Calu3 (cell line): Measurements from ENCODE around the gene SLC9A5. TPM values are rescaled to one million over a fixed set of nuclear protein-coding genes. Genes with fewer than 3 reads are reported as not detected.

Experiments
- BruUV-seq: library from RNA; stranded (reverse); fragments of 400-500 nt; replicated peaks from 2 replicates; lab custom pipeline; 2021; lab: Mats Ljungman, UMichigan
- CTCF ChIA-PET: fragments of 300-600 bp; sonication (Branson Sonifier 250); formaldehyde crosslinking; loops from one replicate; lab custom pipeline; 2022; ENCODE audit warnings: antibody characterized with exemption; lab: Charles Lee
- DNase-seq: peaks from one replicate; pipeline ENCODE4 v3.0.0; 2022
- H3K27ac Mint-ChIP-seq: one replicate; pipeline ENCODE4 v1.8.0; 2022; ENCODE audit warnings: mixed read lengths; ENCODE audit not compliant: unreplicated experiment
- H3K27me3 Mint-ChIP-seq: one replicate; pipeline ENCODE4 v1.8.0; 2022; ENCODE audit warnings: mixed read lengths; ENCODE audit not compliant: unreplicated experiment
- H3K36me3 Mint-ChIP-seq: one replicate; pipeline ENCODE4 v1.8.0; 2022; ENCODE audit warnings: mild to moderate bottlenecking, moderate library complexity, mixed read lengths; ENCODE audit not compliant: insufficient read depth, unreplicated experiment
- H3K4me1 Mint-ChIP-seq: one replicate; pipeline ENCODE4 v1.8.0; 2022; ENCODE audit warnings: mild to moderate bottlenecking, low read depth, mixed read lengths; ENCODE audit not compliant: unreplicated experiment
- H3K4me3 Mint-ChIP-seq: one replicate; pipeline ENCODE4 v1.8.0; 2022; ENCODE audit warnings: mild to moderate bottlenecking, low read depth, moderate library complexity, mixed read lengths; ENCODE audit not compliant: unreplicated experiment
- H3K9me3 Mint-ChIP-seq: one replicate; pipeline ENCODE4 v1.8.0; 2022; ENCODE audit warnings: low read depth, mixed read lengths; ENCODE audit not compliant: unreplicated experiment
- CTCF ChIP-seq: fragments of 200-600 bp; IDR thresholded peaks from one replicate; pipeline ENCODE4 v1.8.0; 2022; ENCODE audit warnings: antibody characterized with exemption; ENCODE audit not compliant: unreplicated experiment
- intact Hi-C: fragments of 100-400 bp; cut with micrococcal nuclease; formaldehyde crosslinking; loops from one replicate; pipeline ENCODE4 v1.10.0; 2022; ENCODE audit not compliant: unreplicated experiment
- total RNA-seq: library from RNA; stranded (reverse); gene quantifications from 2 replicates; pipeline ENCODE4 v1.2.3, GENCODE V29; 2022

The SLC9A5 gene
- total RNA-seq, 1 experiment from 2014 or later = 2.4 TPM

- peaks cover 80% of the 10 kb centered on the region for H3K36me3 Mint-ChIP-seq
- intact Hi-C loops = no loop called here
Measured at GRCh38 chr16:67201411-67202345, 47.1 kb upstream of the SLC9A5 start.

GRCh38 chr16:67202426-67202825, 46.4 kb upstream of the SLC9A5 start:
- Mint-ChIP-seq H3K27ac (no peak overlapping the region), H3K4me1 (peaks cover 11% of the 10 kb centered on the region), H3K36me3 (peaks cover 77% of the 10 kb centered on the region), H3K27me3 (no peaks in the 10 kb centered on the region), H3K4me3 (no peak overlapping the region), H3K9me3 (no peaks in the 10 kb centered on the region)
- CTCF ChIA-PET = interaction anchor here (0.5 to 0.8 kb wide), 2 partner anchors 16 to 231 kb away, joined by 3 to 5 read pairs; no protein-coding TSS in a partner anchor
- intact Hi-C loops = no loop called here
- no peak for TF ChIP-seq CTCF
- BruUV-seq = no TSS peak
- no peak for DNase-seq

More at GRCh38 chr16:67201411-67202345, 47.1 kb upstream of the SLC9A5 start:
- no peak for DNase-seq
- BruUV-seq = TSS peak; percentile 5
- H3K4me3 Mint-ChIP-seq = no peak overlapping the region
- CTCF ChIA-PET = interaction anchor here (0.7 to 0.8 kb wide), 2 partner anchors 17 to 23 kb away, joined by 3 read pairs; no protein-coding TSS in a partner anchor
- no peak overlapping the region for H3K27ac Mint-ChIP-seq
- no peaks in the 10 kb centered on the region for H3K9me3 Mint-ChIP-seq
- H3K27me3 Mint-ChIP-seq = no peaks in the 10 kb centered on the region
- no peak for TF ChIP-seq CTCF
- peaks cover 15% of the 10 kb centered on the region for H3K4me1 Mint-ChIP-seq

GRCh38 chr16:67202956-67203493, 45.8 kb upstream of the SLC9A5 start:
- Mint-ChIP-seq H3K9me3 (no peaks in the 10 kb centered on the region), H3K36me3 (peaks cover 78% of the 10 kb centered on the region), H3K4me1 (peaks cover 8% of the 10 kb centered on the region), H3K27me3 (no peaks in the 10 kb centered on the region), H3K27ac (no peak overlapping the region), H3K4me3 (no peak overlapping the region)
- CTCF ChIA-PET = no interaction called here
- no peak for TF ChIP-seq CTCF
- DNase-seq = no peak
- BruUV-seq = no TSS peak
- intact Hi-C loops = no loop called here

DNA sequence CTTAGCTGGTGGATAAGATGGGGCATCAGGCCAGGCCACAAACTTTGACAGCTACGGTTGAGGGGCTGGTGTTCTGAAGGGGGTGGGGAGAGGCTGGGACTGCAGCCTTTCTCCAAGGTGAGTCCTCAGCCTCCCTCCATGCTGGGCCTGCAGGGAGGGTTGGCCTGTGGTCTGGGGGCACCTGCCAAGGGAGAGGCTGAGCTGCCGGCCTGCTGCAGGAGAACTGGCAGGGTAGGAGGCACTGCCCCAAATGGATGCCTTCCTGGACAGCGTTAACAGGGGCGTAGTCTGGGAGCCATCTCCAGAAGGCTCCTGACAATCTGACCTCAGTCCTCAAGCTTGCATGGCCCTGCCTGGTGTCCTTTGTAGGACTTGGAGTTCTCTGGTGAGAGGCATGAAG, 44.7 kb upstream of the SLC9A5 start:
- Mint-ChIP-seq H3K27ac (no peak overlapping the region), H3K27me3 (peaks cover 7% of the 10 kb centered on the region), H3K36me3 (peaks cover 67% of the 10 kb centered on the region), H3K4me1 (no peaks in the 10 kb centered on the region), H3K9me3 (no peaks in the 10 kb centered on the region), H3K4me3 (no peak overlapping the region)
- BruUV-seq = no TSS peak
- intact Hi-C loops = no loop called here
- CTCF ChIA-PET = no interaction called here
- TF ChIP-seq CTCF = no peak
- no peak for DNase-seq
